ENCODE measurements around the gene CBY2. TPM values are rescaled to one million over a fixed set of nuclear protein-coding genes. Genes with fewer than 3 reads are reported as not detected.

The CBY2 gene
- total RNA-seq, 2 experiments from 2014 or later, result not detected

GRCh38 chr13:45711951-45712350 lies 9.8 kb downstream of the CBY2 start:
- no peaks in the 10 kb centered on the region for H3K9me3 Mint-ChIP-seq
- ChIA-PET CTCF (no interaction called here), POLR2A (no interaction called here)
- H3K27me3 Mint-ChIP-seq, result no peaks in the 10 kb centered on the region
- H3K27ac ChIP-seq (ENCODE audit: low read depth in 1 of 2, low read length in 2 of 2), result no peak overlapping the region
- H3K36me3 ChIP-seq (ENCODE audit: insufficient read depth, low read length), result no peaks in the 10 kb centered on the region
- H3K4me1 Mint-ChIP-seq (ENCODE audit: low read depth), result no peaks in the 10 kb centered on the region
- ATAC-seq (ENCODE audit: poor library complexity) (no peak), DNase-seq (no peak)
- no peak overlapping the region for H3K4me3 Mint-ChIP-seq
- TF ChIP-seq, protein P1, sequence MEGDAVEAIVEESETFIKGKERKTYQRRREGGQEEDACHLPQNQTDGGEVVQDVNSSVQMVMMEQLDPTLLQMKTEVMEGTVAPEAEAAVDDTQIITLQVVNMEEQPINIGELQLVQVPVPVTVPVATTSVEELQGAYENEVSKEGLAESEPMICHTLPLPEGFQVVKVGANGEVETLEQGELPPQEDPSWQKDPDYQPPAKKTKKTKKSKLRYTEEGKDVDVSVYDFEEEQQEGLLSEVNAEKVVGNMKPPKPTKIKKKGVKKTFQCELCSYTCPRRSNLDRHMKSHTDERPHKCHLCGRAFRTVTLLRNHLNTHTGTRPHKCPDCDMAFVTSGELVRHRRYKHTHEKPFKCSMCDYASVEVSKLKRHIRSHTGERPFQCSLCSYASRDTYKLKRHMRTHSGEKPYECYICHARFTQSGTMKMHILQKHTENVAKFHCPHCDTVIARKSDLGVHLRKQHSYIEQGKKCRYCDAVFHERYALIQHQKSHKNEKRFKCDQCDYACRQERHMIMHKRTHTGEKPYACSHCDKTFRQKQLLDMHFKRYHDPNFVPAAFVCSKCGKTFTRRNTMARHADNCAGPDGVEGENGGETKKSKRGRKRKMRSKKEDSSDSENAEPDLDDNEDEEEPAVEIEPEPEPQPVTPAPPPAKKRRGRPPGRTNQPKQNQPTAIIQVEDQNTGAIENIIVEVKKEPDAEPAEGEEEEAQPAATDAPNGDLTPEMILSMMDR (IDR thresholded peaks at IDR 0.05), result no peak
- H3K4me3 ChIP-seq (ENCODE audit: low read length), result no peak overlapping the region
- H3K27ac Mint-ChIP-seq, result no peak overlapping the region
- peaks cover 0 to 15% of the 10 kb centered on the region in 2 experiments for H3K9me3 ChIP-seq (ENCODE audit: control insufficient read depth in 1 of 2, insufficient read depth in 1 of 2, low read length in 2 of 2)
- no peaks in the 10 kb centered on the region for H3K4me1 ChIP-seq (ENCODE audit: insufficient read depth, low read length)
- intact Hi-C loops (cut with DNase I, micrococcal nuclease), result no loop called here
- no peaks in the 10 kb centered on the region for H3K36me3 Mint-ChIP-seq (ENCODE audit: low read depth)
- no peaks in the 10 kb centered on the region for H3K27me3 ChIP-seq (ENCODE audit: control insufficient read depth in 1 of 2, insufficient read depth in 2 of 2, low read length in 2 of 2)

DNA sequence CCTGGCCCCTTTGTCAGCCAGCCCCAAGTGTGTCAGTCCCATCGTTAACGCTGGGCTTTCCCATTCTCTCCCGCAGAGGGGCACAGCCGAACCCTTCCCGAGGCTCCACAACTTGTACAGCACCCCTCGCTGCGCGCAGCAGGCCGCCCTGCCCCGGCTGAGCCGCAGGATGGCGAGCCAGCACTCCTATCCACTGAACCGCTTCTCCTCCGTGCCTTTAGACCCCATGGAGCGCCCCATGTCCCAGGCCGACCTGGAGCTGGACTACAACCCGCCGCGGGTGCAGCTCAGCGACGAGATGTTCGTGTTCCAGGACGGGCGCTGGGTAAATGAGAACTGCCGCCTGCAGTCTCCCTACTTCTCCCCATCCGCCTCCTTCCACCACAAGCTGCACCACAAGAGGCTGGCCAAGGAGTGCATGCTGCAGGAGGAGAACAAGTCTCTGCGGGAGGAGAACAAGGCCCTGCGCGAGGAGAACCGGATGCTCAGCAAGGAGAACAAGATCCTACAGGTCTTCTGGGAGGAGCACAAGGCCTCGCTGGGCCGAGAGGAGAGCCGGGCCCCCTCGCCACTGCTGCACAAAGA lies 11.1 kb downstream of the CBY2 start:
- no peaks in the 10 kb centered on the region for H3K4me1 ChIP-seq (ENCODE audit: insufficient read depth, low read length)
- H3K9me3 ChIP-seq (ENCODE audit: control insufficient read depth in 1 of 2, insufficient read depth in 1 of 2, low read length in 2 of 2), result peaks cover 0 to 15% of the 10 kb centered on the region in 2 experiments
- no peaks in the 10 kb centered on the region for H3K27me3 Mint-ChIP-seq
- DNase-seq (no peak), ATAC-seq (ENCODE audit: poor library complexity) (no peak)
- no peak overlapping the region for H3K27ac ChIP-seq (ENCODE audit: low read depth in 1 of 2, low read length in 2 of 2)
- POLR2A ChIA-PET, result no interaction called here
- CTCF ChIA-PET, result no interaction called here
- intact Hi-C loops (cut with DNase I, micrococcal nuclease), result no loop called here
- no peaks in the 10 kb centered on the region for H3K4me1 Mint-ChIP-seq (ENCODE audit: low read depth)
- no peaks in the 10 kb centered on the region for H3K36me3 Mint-ChIP-seq (ENCODE audit: low read depth)
- TF ChIP-seq, protein P1 (IDR thresholded peaks at IDR 0.05), result no peak
- no peaks in the 10 kb centered on the region for H3K36me3 ChIP-seq (ENCODE audit: insufficient read depth, low read length)
- H3K27me3 ChIP-seq (ENCODE audit: control insufficient read depth in 1 of 2, insufficient read depth in 2 of 2, low read length in 2 of 2), result no peaks in the 10 kb centered on the region
- H3K9me3 Mint-ChIP-seq, result no peaks in the 10 kb centered on the region
- H3K27ac Mint-ChIP-seq, result no peak overlapping the region
- H3K4me3 Mint-ChIP-seq, result no peak overlapping the region
- no peak overlapping the region for H3K4me3 ChIP-seq (ENCODE audit: low read length)

GRCh38 chr13:45713721-45714120 lies 11.6 kb downstream of the CBY2 start:
- peaks cover 0 to 15% of the 10 kb centered on the region in 2 experiments for H3K9me3 ChIP-seq (ENCODE audit: control insufficient read depth in 1 of 2, insufficient read depth in 1 of 2, low read length in 2 of 2)
- TF ChIP-seq, protein P1 (IDR thresholded peaks at IDR 0.05), result no peak
- H3K36me3 Mint-ChIP-seq (ENCODE audit: low read depth), result no peaks in the 10 kb centered on the region
- intact Hi-C loops (cut with DNase I, micrococcal nuclease), result no loop called here
- ATAC-seq (ENCODE audit: poor library complexity) (no peak), DNase-seq (no peak)
- no peak overlapping the region for H3K27ac Mint-ChIP-seq
- H3K4me3 Mint-ChIP-seq, result no peak overlapping the region
- CTCF ChIA-PET, result no interaction called here
- no peaks in the 10 kb centered on the region for H3K36me3 ChIP-seq (ENCODE audit: insufficient read depth, low read length)
- no peaks in the 10 kb centered on the region for H3K27me3 Mint-ChIP-seq
- H3K4me1 ChIP-seq (ENCODE audit: insufficient read depth, low read length), result no peaks in the 10 kb centered on the region
- H3K4me3 ChIP-seq (ENCODE audit: low read length), result no peak overlapping the region
- POLR2A ChIA-PET, result no interaction called here
- no peaks in the 10 kb centered on the region for H3K4me1 Mint-ChIP-seq (ENCODE audit: low read depth)
- no peak overlapping the region for H3K27ac ChIP-seq (ENCODE audit: low read depth in 1 of 2, low read length in 2 of 2)
- H3K9me3 Mint-ChIP-seq, result no peaks in the 10 kb centered on the region
- H3K27me3 ChIP-seq (ENCODE audit: control insufficient read depth in 1 of 2, insufficient read depth in 2 of 2, low read length in 2 of 2), result no peaks in the 10 kb centered on the region
